ENCODE data around the gene SMIM17. TPM values are rescaled to one million over a fixed set of nuclear protein-coding genes. Genes with fewer than 3 reads are reported as not detected.

Gene SMIM17
- polyA plus RNA-seq, 1 experiment: not detected

GRCh38 chr19:56639217-56639616 is 3.7 kb upstream of the SMIM17 start:
- no peak for TF ChIP-seq CTCF (IDR thresholded peaks at IDR 0.05; ENCODE audit: insufficient read depth, low read depth, low read length)
- no peak overlapping the region for H3K4me3 ChIP-seq (ENCODE audit: low read depth, low read length)
- ChIA-PET POLR2A (no interaction called here), CTCF (interaction anchor here (0.5 kb wide), 1 partner anchor 115 kb away, joined by 3 read pairs; no protein-coding TSS in a partner anchor)
- no peaks in the 10 kb centered on the region for H3K27me3 ChIP-seq (ENCODE audit: control insufficient read depth, insufficient read depth, low read length)
- H3K36me3 ChIP-seq (ENCODE audit: control insufficient read depth, insufficient read depth, low read length): no peaks in the 10 kb centered on the region
- no peak for DNase-seq (ENCODE audit: low read depth)

DNA sequence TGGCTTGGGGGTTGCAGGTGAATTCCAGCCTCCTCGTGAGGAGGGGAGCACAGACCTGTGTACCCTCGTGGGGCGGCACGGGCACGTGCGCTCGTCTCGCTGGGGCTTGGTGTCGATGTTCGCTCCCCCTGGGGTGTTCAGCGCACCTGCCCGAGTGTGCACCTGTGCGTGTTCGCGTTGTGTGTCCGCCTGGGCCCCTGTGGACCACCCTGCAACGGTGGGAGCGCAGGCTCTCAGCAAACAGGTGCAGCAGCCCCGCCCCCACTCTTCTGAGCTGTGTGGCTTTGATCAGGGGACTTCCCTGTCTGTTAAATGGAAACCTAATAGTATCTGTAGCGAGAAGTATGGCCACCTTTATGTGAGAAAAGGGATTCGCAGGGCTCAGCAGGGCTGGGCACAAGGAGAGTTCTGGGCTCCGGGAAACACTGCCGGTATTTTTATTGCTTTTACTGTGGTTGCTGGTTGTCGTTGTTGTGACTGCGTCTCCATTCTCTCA is 549 bp downstream of the SMIM17 start:
- CTCF ChIA-PET: no interaction called here
- no peaks in the 10 kb centered on the region for H3K27me3 ChIP-seq (ENCODE audit: control insufficient read depth, insufficient read depth, low read length)
- no peak overlapping the region for H3K4me3 ChIP-seq (ENCODE audit: low read depth, low read length)
- H3K36me3 ChIP-seq (ENCODE audit: control insufficient read depth, insufficient read depth, low read length): no peaks in the 10 kb centered on the region
- DNase-seq (ENCODE audit: low read depth): no peak
- POLR2A ChIA-PET: no interaction called here
- no peak for TF ChIP-seq CTCF (IDR thresholded peaks at IDR 0.05; ENCODE audit: insufficient read depth, low read depth, low read length)

DNA sequence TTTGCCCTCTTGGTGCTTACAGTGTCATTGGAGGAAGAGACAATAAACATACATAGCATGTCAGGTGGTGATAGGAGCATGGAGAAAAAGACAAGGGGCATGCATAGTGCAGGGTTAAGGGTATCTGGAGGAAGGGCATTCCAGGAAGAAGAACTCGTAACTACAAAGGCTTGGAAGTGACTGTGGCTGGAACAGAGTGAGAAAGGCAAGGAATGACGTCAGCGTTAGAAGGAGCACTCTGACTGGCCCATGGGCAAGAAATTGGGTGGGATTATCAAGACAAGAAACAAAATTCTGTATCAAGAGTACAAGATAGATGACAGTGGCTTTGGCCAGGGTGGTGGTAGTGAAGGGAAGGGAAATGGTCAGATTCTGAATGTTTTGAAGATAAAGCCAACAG is 11.2 kb downstream of the SMIM17 start:
- no peak for TF ChIP-seq CTCF (IDR thresholded peaks at IDR 0.05; ENCODE audit: insufficient read depth, low read depth, low read length)
- POLR2A ChIA-PET: no interaction called here
- CTCF ChIA-PET: no interaction called here
- H3K4me3 ChIP-seq (ENCODE audit: low read depth, low read length): no peak overlapping the region
- H3K36me3 ChIP-seq (ENCODE audit: control insufficient read depth, insufficient read depth, low read length): no peaks in the 10 kb centered on the region
- DNase-seq (ENCODE audit: low read depth): no peak
- H3K27me3 ChIP-seq (ENCODE audit: control insufficient read depth, insufficient read depth, low read length): no peaks in the 10 kb centered on the region

DNA sequence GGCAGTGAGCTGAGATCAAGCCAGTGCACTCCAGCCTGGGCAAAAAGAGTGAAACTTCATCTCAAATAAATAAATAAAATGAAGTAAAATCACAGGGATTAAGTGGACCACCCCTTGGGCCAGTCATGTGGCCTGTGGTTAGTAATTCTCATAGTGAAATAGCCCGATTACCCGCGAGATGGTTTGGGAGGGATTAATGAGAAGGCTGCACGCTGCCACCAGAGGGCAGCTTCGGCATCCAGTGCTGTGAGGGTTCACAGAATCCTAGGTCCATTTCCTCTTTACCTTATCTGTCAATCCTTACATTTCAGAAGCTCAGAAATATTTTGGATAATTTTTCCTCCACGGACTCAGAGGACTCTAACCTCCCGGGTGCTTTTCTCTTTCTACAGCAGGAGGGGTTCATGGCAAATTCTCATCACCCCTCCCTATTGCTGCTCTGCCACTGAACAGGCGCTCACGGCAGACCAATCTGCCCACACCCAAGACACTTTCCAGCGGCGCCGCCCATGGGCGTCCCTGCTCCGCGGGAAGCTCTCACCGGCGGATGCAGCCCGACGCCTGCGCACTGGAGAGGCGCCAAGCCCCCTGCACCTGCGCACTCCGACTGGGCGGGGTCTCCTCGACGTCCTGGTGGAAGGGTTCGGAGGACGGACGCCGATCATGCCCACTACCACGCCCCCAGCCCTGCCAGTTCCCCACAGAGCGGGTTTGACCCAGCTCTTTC is 17.6 kb downstream of the SMIM17 start:
- H3K36me3 ChIP-seq (ENCODE audit: control insufficient read depth, insufficient read depth, low read length): no peaks in the 10 kb centered on the region
- ChIA-PET CTCF (no interaction called here), POLR2A (no interaction called here)
- no peak for DNase-seq (ENCODE audit: low read depth)
- H3K4me3 ChIP-seq (ENCODE audit: low read depth, low read length): no peak overlapping the region
- no peaks in the 10 kb centered on the region for H3K27me3 ChIP-seq (ENCODE audit: control insufficient read depth, insufficient read depth, low read length)
- no peak for TF ChIP-seq CTCF (IDR thresholded peaks at IDR 0.05; ENCODE audit: insufficient read depth, low read depth, low read length)

GRCh38 chr19:56661248-56661647 is 18.3 kb downstream of the SMIM17 start:
- POLR2A ChIA-PET: no interaction called here

More at GRCh38 chr19:56661248-56661647, 18.3 kb downstream of the SMIM17 start:
- Histone ChIP-seq H3K4me3 (ENCODE audit: low read depth, low read length) (no peak overlapping the region), H3K36me3 (ENCODE audit: control insufficient read depth, insufficient read depth, low read length) (no peaks in the 10 kb centered on the region), H3K27me3 (ENCODE audit: control insufficient read depth, insufficient read depth, low read length) (no peaks in the 10 kb centered on the region)
- TF ChIP-seq CTCF (IDR thresholded peaks at IDR 0.05; ENCODE audit: insufficient read depth, low read depth, low read length): no peak
- CTCF ChIA-PET: interaction anchor here (0.6 kb wide), 1 partner anchor 136 kb away, joined by 5 read pairs; no protein-coding TSS in a partner anchor
- no peak for DNase-seq (ENCODE audit: low read depth)

All from BJ (cell line).